IMR-90 (cell line): Measurements from ENCODE around the gene PARPBP.

ENCODE experiments used
- CEBPB ChIP-seq: IDR thresholded peaks from 2 replicates; pipeline ENCODE4 v1.6.1; 2012; ENCODE audit warnings: low read depth, low read length, improper control_type of control experiment
- CTCF ChIP-seq: conservative IDR thresholded peaks from 2 replicates; pipeline ENCODE4 v1.5.1; 2012; ENCODE audit warnings: mild to moderate bottlenecking, low read depth, low read length, improper control_type of control experiment
- ELK1 ChIP-seq: fragments of 150-350 bp; IDR thresholded peaks from 2 replicates; pipeline ENCODE4 v1.6.1; 2016; ENCODE audit warnings: low read depth, mild to moderate bottlenecking, low read length, moderate library complexity, borderline replicate concordance
- FOS ChIP-seq: fragments of 150-350 bp; IDR thresholded peaks from 2 replicates; pipeline ENCODE4 v1.6.1; 2016; ENCODE audit warnings: low read depth, low read length
- POLR2A ChIP-seq: IDR thresholded peaks from 2 replicates; pipeline ENCODE4 v1.6.1; 2012; ENCODE audit warnings: mild to moderate bottlenecking, low read depth, low read length
- RAD21 ChIP-seq: IDR thresholded peaks from 2 replicates; pipeline ENCODE4 v1.6.1; 2012; ENCODE audit warnings: low read length, improper control_type of control experiment
- USF2 ChIP-seq: fragments of 150-350 bp; IDR thresholded peaks from 2 replicates; pipeline ENCODE4 v1.6.1; 2017; ENCODE audit warnings: mild to moderate bottlenecking, antibody characterized with exemption, low read length, low read depth

GRCh38 chr12:102215992-102216691, 96.2 kb downstream of the PARPBP start:
- TF ChIP-seq CTCF: no peak
- TF ChIP-seq RAD21: no peak
- peak; percentile 55; the same call in 1 of the 2 replicates for TF ChIP-seq CEBPB
- peak; percentile 89 for TF ChIP-seq FOS
- no peak for TF ChIP-seq POLR2A
- TF ChIP-seq ELK1: no peak
- TF ChIP-seq USF2: no peak
